ENCODE measurements around the gene ARMH3.
"Not testable (repeated sequence)": the region's sequence is repeated elsewhere in the genome, so short reads cannot be mapped to it uniquely, and the experiment has no call there.

ARMH3 gene

DNA sequence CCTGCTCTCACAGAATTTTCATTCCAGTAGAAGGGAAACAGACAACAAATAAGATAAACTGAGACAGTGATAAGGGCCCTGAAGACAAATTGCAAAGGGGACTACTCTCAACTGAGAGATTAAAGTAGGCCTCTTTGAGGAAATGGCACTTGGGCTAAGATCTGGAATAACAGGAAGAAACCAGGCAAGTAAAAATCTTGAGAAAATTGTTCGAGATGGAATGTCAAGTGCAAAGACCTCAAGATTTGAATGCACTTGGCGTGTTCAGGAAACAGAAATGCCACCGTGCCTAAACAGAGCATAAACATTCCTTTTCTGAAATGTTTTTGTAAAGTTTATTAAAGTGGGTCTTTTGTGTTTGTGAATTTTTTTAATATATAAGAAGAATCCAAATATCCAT lies 10.7 kb downstream of the ARMH3 start:
- DNase-seq: no peak

DNA sequence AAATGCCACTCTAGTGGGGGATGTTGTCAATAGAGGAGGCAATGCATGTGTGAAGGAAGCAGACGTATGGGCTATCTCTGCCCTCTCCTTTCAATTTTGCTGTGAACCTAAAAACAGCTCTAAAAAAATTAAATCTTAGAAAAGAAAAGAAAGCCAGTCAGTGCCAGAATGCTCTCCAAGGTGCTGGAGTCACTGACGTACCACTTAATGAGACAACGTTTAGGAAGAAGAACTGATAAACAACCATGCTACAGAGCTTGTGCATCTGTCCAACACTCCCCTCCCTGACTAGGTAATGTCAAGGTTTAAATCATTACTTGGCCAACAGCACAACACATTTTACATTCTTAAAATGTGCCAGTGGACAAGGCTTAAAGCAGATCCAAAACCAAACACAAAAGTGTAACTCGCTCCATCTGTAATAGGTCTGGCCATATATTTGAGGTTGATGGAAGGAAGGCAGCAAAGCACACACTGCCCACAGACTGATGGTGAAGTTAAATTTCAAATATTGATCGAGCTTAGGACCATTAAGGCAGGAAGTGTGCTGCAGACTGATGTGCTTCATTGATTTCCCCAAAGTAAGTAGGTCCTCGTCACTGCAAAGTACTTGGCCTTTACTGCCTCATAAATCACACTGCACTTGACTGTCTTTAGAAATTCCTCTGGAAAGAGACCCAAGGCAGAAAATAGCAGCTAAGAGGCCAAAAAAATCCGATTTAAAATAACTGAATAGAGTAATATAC lies 15.5 kb downstream of the ARMH3 start:
- DNase-seq: no peak

DNA sequence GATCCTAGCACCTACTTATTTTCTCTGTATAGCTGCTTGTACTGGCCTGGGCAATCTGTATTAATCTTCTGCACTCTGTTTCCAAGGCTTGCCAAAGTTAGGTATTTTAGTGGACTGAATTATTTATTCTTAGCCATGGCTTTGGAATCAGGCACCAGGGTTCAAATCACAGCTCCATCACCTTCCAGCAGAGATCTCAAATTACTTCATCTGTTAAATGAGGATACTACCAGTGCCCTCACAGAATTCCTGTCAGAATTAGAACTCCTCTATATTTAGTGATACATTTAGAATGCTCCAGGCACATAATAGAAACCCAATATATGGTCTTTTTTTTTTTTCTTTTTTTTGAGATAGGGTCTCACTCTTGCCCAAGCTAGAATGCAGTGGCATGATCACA lies 17.6 kb downstream of the ARMH3 start:
- no peak for DNase-seq

DNA sequence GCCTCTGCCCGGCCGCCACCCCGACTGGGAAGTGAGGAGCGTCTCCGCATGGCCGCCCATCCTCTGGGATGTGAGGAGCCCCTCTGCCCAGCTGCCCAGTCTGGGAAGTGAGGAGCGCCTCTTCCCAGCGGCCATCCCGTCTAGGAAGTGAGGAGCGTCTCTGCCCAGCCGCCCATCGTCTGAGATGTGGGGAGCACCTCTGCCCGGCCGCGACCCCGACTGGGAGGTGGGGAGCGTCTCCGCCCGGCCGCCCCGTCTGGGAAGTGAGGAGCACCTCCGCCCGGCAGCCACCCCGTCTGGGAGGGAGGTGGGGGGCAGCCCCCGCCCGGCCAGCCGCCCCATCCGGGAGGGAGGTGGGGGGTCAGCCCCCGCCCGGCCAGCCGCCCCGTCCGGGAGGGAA lies 20.2 kb downstream of the ARMH3 start:
- DNase-seq: not testable (repeated sequence)

DNA sequence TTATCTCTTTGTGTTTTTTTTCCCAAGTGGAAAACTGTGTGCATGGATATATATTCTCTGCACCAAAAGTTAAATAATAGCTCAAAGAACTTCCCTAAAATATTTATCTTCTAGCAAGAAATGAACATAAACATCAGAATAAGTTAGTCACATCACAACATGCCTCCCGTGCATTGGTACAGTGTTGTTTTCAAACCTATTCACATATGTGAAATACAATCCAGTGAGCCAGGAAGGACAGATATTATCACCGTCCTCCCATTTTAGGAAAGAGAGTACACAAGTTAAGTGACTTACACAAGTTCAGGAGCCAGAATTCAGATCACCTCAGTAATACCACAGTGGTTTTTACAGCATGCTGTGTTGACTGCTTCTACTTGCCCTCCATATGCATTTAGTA lies 22.2 kb downstream of the ARMH3 start:
- DNase-seq: no peak

DNA sequence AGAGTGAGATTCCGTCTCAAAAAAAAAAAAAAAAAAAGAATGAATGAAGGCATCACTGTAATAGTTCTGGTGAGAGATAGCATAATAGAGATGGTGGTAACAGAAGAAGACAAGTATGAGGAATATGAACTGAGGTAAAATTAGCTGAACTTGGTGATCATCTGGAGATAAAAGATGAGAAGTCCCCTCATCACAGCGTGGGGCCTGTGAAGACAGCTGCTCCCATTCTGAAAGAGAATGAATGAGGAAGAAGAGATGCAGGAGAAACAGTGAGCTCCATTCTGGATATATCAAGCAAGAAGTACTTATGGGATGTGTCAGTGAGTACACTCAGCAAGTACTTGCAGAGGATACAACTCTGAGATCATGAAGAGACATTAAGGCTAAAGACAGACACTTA lies 28.7 kb downstream of the ARMH3 start:
- no peak for DNase-seq

DNA sequence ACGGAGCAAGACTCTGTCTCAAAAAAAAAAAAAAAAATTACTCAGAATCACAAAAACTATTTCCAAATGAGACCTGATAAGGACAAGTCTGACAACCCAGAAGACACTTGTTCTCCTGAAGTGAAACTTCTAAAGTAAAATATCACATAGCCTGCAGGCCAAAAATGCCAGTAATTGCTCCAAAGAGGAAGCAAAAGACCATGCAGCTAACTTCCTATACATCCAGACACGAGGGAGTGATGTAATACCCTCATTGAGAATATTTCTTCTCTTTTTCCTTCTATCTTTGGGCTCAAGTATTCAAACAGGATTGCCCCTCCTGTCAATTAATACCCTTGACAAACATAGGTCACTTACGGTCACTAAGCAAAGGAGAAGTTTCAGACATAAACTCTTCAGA lies 31.2 kb downstream of the ARMH3 start:
- no peak for DNase-seq

DNA sequence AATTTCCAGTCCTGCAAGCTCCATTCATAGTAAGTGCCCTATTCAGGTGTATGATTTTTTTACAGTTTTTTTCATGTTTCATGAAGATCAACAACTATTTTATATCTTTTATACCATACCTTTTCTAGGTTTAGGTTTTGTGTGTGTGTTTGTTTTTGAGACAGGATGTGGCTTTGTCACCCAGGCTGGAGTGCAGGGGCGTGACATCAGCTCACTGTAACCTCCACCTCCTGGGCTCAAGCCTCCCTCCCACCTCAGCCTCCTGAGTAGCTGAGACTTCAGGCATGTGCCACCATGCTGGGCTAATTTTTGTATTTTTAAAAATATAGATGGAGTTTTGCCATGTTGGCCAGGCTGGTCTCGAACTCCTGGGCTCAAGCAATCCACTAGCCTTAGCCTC lies 35.0 kb downstream of the ARMH3 start:
- no peak for DNase-seq

DNA sequence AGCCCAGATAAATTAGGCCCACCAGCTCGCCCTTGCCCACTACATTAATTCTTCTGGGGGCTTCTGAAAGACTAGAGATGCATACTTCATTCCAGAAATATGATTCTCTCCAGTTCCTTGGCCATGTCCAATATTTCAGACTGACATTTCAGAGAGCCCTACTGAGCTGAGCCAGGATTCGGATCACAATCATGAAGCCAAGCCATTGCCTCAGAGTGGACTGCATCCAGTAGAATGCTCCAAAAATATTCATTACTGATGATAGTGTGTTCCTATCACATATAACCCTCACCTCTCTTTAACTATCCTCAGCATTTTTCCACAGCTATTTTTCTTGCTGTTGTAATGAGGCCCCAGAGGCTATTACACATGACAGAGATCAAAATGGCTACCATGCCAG lies 38.7 kb downstream of the ARMH3 start:
- DNase-seq: no peak

DNA sequence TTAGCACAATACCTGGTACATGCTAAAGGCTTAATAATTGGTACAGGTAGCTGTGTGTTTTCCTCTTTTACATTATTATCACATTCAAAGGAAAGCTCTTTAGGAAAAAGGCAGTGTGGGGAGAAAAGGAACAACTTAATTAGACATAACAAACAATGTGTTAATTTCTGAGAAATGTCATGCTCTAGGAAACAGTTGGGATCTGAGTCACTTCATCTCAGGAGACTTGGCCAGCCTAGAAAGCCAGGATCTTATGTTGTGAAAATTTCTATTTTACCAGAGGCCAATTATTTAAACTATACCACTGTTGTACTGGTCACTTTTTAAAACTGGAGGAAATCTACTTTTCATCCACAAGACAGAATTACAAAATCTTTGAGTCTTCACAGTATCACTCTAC lies 39.6 kb downstream of the ARMH3 start:
- no peak for DNase-seq

DNA sequence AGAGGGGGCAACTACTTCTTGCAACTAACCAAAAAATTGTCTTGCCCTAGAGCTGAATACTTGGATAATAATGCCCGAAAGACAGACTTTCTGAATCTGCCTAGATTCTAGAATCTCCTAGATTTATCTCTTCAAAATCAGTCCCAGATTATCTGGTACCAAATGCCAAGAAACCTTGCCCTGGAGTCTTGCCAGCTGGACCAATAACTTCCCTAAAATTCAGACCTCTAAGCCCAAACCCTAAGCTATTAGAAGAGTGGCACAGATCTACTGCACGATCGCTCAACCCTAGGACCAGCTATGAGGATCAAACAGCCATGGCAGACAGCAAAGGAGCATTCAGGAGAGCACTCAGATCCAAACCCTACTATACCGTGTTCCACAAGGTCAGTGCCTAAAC lies 45.0 kb downstream of the ARMH3 start:
- DNase-seq: no peak

DNA sequence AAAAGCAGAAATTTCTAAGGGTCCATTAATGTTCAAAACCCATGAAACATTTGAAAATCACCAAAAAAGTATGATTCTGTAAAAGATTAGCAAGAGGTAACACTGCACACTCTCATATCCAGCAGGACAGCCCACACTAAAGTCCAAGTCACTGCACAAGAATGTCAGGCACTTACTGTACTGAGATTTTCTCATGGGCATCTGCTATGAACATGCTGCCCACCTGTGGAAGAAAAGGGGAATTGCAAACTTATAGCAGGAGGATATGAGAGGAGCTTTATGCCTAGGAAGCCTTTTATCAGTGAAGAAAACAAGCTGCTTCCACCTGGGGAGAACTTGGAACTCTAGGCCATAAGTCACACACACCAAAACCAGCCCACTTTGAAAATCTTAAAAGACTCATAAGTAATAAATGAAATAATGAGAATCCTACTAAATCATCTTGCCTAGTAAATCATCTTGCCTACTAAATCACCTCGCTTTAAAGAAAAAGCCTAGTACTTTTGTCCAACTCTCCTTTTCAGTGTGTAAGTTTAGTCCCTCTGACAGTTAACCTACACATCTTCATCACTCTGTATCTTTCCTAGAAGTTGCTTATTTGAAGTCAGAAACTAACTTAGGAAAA lies 46.1 kb downstream of the ARMH3 start:
- DNase-seq: peak; percentile 31

DNA sequence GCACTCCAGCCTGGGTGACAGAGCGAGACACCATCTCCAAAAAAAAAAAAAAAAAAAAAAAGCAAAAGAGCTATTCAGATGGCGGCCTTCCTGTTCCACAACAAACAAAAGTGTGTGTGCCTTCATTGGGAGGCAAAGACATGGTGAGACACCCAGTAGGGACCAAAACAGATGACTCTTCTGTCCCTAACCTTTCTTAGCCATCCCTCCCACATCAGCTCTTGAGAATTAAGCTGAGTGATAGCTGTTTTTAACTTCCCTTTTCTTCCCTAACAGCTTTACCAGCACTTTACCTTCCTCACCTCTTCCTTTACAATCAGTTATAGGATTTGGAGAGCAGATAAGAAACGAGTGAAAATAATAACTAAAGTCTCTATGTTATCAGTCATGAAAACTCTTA lies 48.2 kb downstream of the ARMH3 start:
- no peak for DNase-seq

DNA sequence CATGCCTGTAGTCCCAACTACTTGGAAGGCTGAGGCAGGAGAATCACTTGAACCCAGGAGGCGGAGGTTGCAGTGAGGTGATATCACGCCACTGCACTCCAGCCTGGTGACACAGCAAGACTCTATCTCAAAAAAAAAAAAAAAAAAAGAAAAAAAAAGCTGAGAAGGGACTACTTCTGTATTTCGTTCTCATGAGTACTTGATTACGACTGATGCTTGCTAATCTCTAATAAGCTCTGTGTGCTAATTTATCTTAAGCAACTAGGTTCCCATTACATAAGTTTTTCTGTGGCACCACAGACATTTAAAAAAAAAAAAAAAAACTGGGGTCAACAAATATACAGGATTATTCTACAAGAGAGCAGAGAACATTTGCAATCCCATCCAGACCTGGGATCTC lies 48.9 kb downstream of the ARMH3 start:
- DNase-seq: not testable (repeated sequence)

DNA sequence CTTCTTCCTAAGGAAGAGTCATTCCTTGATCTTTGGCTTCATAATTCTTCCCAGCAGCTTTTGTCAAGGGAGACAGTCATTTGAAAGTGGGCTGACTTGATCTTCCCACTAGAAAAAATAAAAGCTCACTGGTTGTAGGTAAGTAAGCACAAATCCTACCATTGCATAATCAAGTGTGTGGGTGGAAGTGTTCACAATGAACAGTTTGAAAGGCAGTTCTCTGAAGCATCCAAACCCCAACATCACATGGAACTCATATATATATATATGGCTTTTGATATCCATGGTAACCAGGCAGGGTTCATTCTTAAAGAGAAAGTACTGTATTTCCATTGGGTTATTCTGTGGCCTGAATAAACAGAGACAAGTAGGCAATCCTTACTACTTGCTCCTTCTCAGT lies 51.6 kb downstream of the ARMH3 start:
- DNase-seq: no peak

DNA sequence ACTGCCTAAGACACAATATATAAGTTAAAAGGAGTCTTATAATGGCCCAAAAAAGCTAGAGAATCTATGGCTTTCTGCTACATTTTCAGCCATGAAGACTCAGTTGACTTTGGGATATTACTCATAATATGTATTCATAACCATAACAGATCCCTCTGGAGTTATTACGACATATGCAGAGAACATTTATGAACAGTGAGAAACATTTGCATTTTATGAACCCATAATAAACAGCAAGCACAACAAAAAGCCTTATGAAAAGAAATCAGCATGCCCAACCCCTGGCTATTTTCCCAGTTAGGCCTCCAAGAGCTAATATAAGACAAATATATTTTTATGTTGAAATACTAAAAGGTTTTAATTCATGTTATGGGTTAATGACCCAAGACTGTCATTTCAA lies 52.4 kb downstream of the ARMH3 start:
- peak; percentile 16 for DNase-seq

DNA sequence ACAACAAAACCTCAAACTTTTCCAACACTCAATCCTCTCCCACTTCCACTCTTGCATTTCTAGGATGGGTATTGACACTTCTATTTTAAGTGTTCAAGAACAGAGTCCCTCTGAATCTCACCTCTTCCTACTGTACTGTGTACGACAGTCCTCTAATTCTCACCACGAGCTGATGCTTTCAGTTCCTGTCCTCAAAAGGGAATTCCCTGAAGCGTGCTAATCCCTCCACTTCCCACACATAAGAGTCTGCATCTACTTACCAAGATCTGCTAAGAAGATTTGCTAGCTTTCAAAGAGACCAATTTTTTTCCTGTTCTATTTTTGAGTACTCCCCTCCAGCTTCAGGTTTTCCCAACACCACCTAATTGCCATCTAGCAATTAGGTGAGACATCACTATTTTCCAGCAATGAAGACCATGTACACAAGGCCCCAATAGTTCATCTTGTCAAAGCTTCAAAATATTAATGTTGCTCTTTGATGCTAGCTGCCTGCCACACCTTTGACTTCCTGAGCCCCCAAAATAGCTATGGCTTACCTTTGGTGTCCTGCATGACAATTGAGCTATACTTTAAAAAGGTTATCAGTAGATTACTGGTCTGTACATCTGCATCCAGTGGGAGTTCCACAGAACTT lies 54.4 kb downstream of the ARMH3 start:
- DNase-seq: no peak

DNA sequence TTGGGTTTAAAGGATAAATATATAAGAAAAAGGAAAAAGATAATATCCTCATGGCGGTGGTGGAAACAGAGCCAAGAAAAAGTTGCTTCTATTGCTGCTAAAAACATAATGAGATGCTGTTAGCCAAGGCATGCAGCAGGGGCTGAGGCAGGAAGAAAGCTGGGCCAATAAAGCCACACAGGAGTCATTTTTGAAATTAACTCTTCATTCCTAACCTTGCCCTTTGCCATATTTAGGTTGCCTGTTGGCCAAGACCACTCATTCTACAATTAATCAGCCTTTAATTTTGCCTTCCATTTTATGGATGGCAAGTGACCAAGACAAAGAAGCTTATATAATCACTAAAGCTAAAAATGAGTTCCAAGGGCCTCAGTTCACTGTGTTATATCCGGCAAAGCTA lies 58.2 kb downstream of the ARMH3 start:
- no peak for DNase-seq

DNA sequence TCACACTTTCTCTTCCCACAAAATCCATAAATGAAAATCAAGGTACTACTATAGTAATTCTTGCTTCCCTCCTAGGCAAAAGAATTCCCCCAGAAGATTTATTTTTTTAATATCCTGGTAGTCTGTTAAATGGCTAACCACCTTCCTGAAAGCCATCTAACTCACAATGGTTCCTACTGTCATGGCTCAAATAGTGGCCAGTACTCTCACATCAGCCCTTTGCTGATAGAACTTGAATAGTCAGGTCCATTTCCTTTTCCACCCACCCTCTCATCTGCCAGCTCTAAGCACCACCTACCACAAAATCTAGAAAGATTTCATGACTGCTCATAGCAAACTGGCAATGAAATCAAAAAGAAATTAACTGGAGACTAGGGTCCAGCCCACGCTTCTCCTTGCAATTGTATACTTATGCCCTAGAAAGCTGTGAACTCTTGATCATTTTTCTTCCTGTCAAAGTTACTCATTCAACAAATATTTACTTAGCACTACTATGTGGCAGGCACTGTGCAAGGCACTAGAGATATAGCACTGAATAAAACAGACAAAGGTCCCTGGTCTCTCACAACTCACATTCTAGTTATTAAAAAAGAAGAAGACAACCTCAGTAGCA lies 60.4 kb downstream of the ARMH3 start:
- DNase-seq: no peak

DNA sequence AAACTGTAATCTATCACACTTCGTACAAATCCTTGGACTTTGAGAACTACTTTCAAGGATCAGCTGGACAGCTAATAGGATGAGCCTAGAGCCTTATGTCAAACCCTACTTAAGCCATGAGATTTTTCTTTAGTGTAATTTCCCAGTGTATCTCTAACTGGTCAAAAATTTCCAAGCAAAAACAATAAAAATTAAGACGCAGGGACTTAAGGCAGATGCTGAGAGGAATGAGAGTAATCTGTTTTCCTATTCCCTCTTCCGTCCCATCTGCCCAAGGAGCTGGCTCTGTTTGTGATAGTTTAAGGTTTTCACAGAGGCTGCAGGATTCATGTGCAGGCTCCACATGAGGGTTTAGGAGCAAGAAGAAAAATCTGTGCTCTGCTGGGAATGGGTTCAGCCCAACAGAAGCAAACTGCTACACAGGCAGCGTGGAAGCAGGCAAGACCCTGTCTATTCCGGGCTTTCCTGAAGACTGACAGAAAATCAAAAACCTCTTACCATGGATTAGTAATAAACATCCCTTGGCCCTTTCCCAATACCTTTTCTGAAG lies 62.2 kb downstream of the ARMH3 start:
- DNase-seq: no peak

DNA sequence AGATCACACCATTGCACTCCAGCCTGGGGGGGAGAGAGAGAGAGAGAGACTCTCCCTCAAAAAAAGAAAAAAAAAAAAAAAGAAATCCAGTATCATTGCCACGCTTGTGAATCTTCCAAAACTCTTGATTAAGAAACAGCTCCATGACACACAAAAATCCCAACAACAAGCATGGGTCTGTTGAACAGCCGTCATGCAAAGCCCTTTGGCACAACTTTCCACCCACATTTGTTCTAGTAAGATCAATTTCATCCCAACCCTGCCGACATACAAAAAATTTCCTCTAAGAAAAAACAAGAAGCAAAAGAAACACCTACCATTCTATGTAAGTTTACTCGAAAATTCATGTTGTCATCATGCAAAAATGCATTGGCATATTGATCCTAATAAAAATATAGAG lies 62.8 kb downstream of the ARMH3 start:
- DNase-seq: no peak

DNA sequence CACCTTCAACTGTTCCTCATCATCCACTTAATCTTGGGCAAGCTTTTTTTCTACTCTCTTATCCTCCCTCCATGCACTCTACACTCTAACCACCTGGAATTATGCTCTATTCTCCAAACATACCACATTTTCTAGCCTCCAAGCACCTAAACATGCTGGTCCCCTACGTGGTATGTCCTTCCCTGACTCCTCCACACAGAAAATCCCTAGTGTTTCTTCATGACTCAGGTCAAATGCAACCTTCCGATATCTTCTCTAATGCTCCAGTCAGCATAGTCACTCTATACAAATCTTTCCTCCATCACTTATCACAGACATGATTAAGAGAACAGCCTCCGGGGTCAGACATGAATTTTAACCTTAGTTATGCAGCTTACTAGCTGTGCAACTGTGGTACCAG lies 68.8 kb downstream of the ARMH3 start:
- no peak for DNase-seq

DNA sequence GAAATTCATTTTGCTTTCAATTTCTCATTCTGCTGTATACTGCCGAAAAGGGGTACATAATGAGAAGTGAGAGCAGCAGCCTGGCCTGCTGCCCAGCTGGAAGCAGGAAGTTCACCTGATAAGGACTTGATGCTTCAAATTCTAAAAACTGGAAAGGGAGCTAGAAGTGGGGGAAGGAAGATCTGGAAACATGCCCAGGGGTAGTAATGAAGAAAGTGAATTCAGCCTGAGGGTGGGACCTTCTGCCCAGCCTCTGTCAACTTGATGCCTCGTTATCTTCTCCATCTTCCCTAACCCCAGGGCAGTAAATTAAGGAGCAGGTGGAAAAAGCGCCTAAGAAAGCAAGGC lies 69.4 kb downstream of the ARMH3 start:
- peak; percentile 11 for DNase-seq

DNA sequence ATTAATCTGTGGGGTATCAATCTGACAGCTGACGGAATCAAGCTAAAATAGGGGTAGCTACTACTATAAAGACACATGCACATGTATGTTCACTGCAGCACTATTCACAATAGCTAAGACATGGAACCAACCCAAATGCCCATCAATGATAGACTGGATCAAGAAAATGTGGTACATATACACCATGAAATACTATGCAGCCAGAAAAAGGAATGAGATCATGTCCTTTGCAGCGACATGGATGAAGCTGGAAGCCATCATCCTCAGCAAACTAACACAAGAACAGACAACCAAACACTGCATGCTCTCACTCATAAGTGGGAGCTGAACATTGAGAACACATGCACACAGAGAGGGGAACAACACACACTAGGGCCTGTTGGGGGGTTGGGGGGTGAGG lies 75.3 kb downstream of the ARMH3 start:
- DNase-seq: not testable (repeated sequence)

All from COR-L47 (cell line).